ENCODE results near the gene CCDC40. TPM values are rescaled to one million over a fixed set of nuclear protein-coding genes. Genes with fewer than 3 reads are reported as not detected.

Gene CCDC40
- total RNA-seq, 1 experiment from 2014 or later: 14.2 TPM

GRCh38 chr17:80060644-80061043 lies 24.2 kb downstream of the CCDC40 start:
- H3F3A ChIP-seq (ENCODE audit: insufficient read depth, low read depth): no peaks in the 10 kb centered on the region
- H3K36me3 ChIP-seq (ENCODE audit: low read depth): no peaks in the 10 kb centered on the region
- H3K27ac ChIP-seq: no peak overlapping the region
- no peak for TF ChIP-seq CTCF (conservative IDR thresholded peaks at IDR 0.05)
- TF ChIP-seq EZH2 (IDR thresholded peaks at IDR 0.05; ENCODE audit: low read depth): no peak
- H3K27me3 ChIP-seq (ENCODE audit: insufficient read depth, low read depth): no peaks in the 10 kb centered on the region
- ChIA-PET CTCF (no interaction called here), POLR2A (ENCODE audit: unreplicated experiment) (no interaction called here)
- intact Hi-C loops (cut with micrococcal nuclease; ENCODE audit: unreplicated experiment): no loop called here
- no peak overlapping the region for H3K4me2 ChIP-seq
- H3K4me3 ChIP-seq: no peak overlapping the region
- no TSS peak for BruUV-seq (replicated peaks)
- H3K9me3 ChIP-seq (ENCODE audit: insufficient read depth, low read depth): no peaks in the 10 kb centered on the region
- no peak overlapping the region for H2AFZ ChIP-seq
- no peaks in the 10 kb centered on the region for H3K4me1 ChIP-seq (replicated peaks; ENCODE audit: insufficient read depth)
- no peak for DNase-seq
- no peaks in the 10 kb centered on the region for H3K9me2 ChIP-seq (ENCODE audit: insufficient read depth)
- H3K79me2 ChIP-seq (ENCODE audit: low read depth): no peaks in the 10 kb centered on the region
- no peaks in the 10 kb centered on the region for H4K20me1 ChIP-seq (ENCODE audit: insufficient read depth)

GRCh38 chr17:80061421-80061820 lies 25.0 kb downstream of the CCDC40 start:
- Histone ChIP-seq H3K4me1 (replicated peaks; ENCODE audit: insufficient read depth) (no peaks in the 10 kb centered on the region), H3K9me2 (ENCODE audit: insufficient read depth) (no peaks in the 10 kb centered on the region), H3K36me3 (ENCODE audit: low read depth) (no peaks in the 10 kb centered on the region), H3K4me3 (no peak overlapping the region), H3F3A (ENCODE audit: insufficient read depth, low read depth) (no peaks in the 10 kb centered on the region), H3K27ac (no peak overlapping the region), H2AFZ (no peak overlapping the region), H3K9me3 (ENCODE audit: insufficient read depth, low read depth) (no peaks in the 10 kb centered on the region), H4K20me1 (ENCODE audit: insufficient read depth) (no peaks in the 10 kb centered on the region), H3K27me3 (ENCODE audit: insufficient read depth, low read depth) (no peaks in the 10 kb centered on the region), H3K79me2 (ENCODE audit: low read depth) (no peaks in the 10 kb centered on the region), H3K4me2 (no peak overlapping the region)
- no TSS peak for BruUV-seq (replicated peaks)
- ChIA-PET CTCF (no interaction called here), POLR2A (ENCODE audit: unreplicated experiment) (no interaction called here)
- TF ChIP-seq CTCF (conservative IDR thresholded peaks at IDR 0.05) (no peak), EZH2 (IDR thresholded peaks at IDR 0.05; ENCODE audit: low read depth) (no peak)
- DNase-seq: no peak
- intact Hi-C loops (cut with micrococcal nuclease; ENCODE audit: unreplicated experiment): no loop called here

- no peaks in the 10 kb centered on the region for H4K20me1 ChIP-seq (ENCODE audit: insufficient read depth)
- BruUV-seq (replicated peaks): no TSS peak
- H3K4me3 ChIP-seq: no peak overlapping the region
- TF ChIP-seq EZH2 (IDR thresholded peaks at IDR 0.05; ENCODE audit: low read depth) (no peak), CTCF (conservative IDR thresholded peaks at IDR 0.05) (no peak)
- intact Hi-C loops (cut with micrococcal nuclease; ENCODE audit: unreplicated experiment): no loop called here
- no peaks in the 10 kb centered on the region for H3K4me1 ChIP-seq (replicated peaks; ENCODE audit: insufficient read depth)
- H3K9me2 ChIP-seq (ENCODE audit: insufficient read depth): no peaks in the 10 kb centered on the region
- POLR2A ChIA-PET (ENCODE audit: unreplicated experiment): interaction anchor here (0.6 kb wide), 1 partner anchor 250 kb away, joined by 3 read pairs; no protein-coding TSS in a partner anchor
- no peak overlapping the region for H3K27ac ChIP-seq
- H3K79me2 ChIP-seq (ENCODE audit: low read depth): no peaks in the 10 kb centered on the region
- H3K27me3 ChIP-seq (ENCODE audit: insufficient read depth, low read depth): no peaks in the 10 kb centered on the region
- H2AFZ ChIP-seq: no peak overlapping the region
- no peaks in the 10 kb centered on the region for H3F3A ChIP-seq (ENCODE audit: insufficient read depth, low read depth)
- CTCF ChIA-PET: interaction anchor here (0.6 kb wide), 1 partner anchor 46 kb away, joined by 3 read pairs; no protein-coding TSS in a partner anchor
- H3K9me3 ChIP-seq (ENCODE audit: insufficient read depth, low read depth): no peaks in the 10 kb centered on the region
- DNase-seq: peak; percentile 51 to 55
- no peaks in the 10 kb centered on the region for H3K36me3 ChIP-seq (ENCODE audit: low read depth)
- no peak overlapping the region for H3K4me2 ChIP-seq
Observed at GRCh38 chr17:80063830-80064585, 27.6 kb downstream of the CCDC40 start.
